Loucy (cell line): Measurements from ENCODE around the gene SPINT2.

Source experiments
- H2AFZ ChIP-seq: fragments of 200-600 bp; sonication (generic); 2 replicates; pipeline ENCODE4 v1.6.0; 2016; ENCODE audit warnings: antibody characterized with exemption, mild to moderate bottlenecking, low read length, moderate library complexity
- H3F3A ChIP-seq: fragments of 200-600 bp; 2 replicates; pipeline ENCODE4 v1.6.0; 2016; ENCODE audit warnings: antibody characterized with exemption, low read depth, mild to moderate bottlenecking
- H3K27me3 ChIP-seq: fragments of 200-600 bp; sonication (generic); 2 replicates; pipeline ENCODE4 v1.6.1; 2014; ENCODE audit warnings: low read length, mild to moderate bottlenecking; ENCODE audit not compliant: insufficient read depth, poor library complexity, severe bottlenecking
- H3K36me3 ChIP-seq: fragments of 200-600 bp; sonication (generic); 2 replicates; pipeline ENCODE4 v1.6.1; 2016; ENCODE audit warnings: low read length; ENCODE audit not compliant: insufficient read depth
- H3K4me1 ChIP-seq: fragments of 200-600 bp; sonication (generic); 2 replicates; pipeline ENCODE4 v1.5.1; 2014; ENCODE audit warnings: low read length, mild to moderate bottlenecking; ENCODE audit not compliant: insufficient read depth, poor library complexity, severe bottlenecking
- H3K4me2 ChIP-seq: fragments of 200-600 bp; sonication (generic); 2 replicates; pipeline ENCODE4 v1.6.0; 2014; ENCODE audit warnings: antibody characterized with exemption, low read length, low read depth, mild to moderate bottlenecking; ENCODE audit not compliant: poor library complexity, severe bottlenecking
- H3K4me3 ChIP-seq: fragments of 200-600 bp; sonication (generic); 2 replicates; pipeline ENCODE4 v1.5.1; 2014; ENCODE audit warnings: low read length, mild to moderate bottlenecking, mixed read lengths; ENCODE audit not compliant: poor library complexity, severe bottlenecking
- H3K79me2 ChIP-seq: fragments of 200-600 bp; sonication (generic); 2 replicates; pipeline ENCODE4 v1.6.1; 2014; ENCODE audit warnings: low read length; ENCODE audit not compliant: insufficient read depth
- H3K9ac ChIP-seq: fragments of 200-600 bp; sonication (generic); 2 replicates; pipeline ENCODE4 v1.6.0; 2014; ENCODE audit warnings: mild to moderate bottlenecking, low read depth, low read length, moderate library complexity; ENCODE audit not compliant: poor library complexity, severe bottlenecking
- H3K9me2 ChIP-seq: fragments of 200-600 bp; sonication (generic); replicated peaks from 2 replicates; pipeline ENCODE4 v1.6.1; 2016; ENCODE audit warnings: low read depth, low read length, mixed read lengths
- H3K9me3 ChIP-seq: fragments of 200-600 bp; sonication (generic); 2 replicates; pipeline ENCODE4 v1.6.1; 2014; ENCODE audit warnings: mild to moderate bottlenecking, antibody characterized with exemption, low read length, low read depth; ENCODE audit not compliant: insufficient read depth
- H4K20me1 ChIP-seq: fragments of 200-600 bp; sonication (generic); 2 replicates; pipeline ENCODE4 v1.6.0; 2014; ENCODE audit warnings: antibody characterized with exemption, low read length, mild to moderate bottlenecking; ENCODE audit not compliant: insufficient read depth, poor library complexity, severe bottlenecking
- CTCF ChIP-seq: fragments of 200-600 bp; sonication (generic); conservative IDR thresholded peaks from 2 replicates; pipeline ENCODE4 v1.5.1; 2014; ENCODE audit warnings: mild to moderate bottlenecking, antibody characterized with exemption, low read length
- EZH2phosphoT487 ChIP-seq: fragments of 200-600 bp; IDR thresholded peaks from 2 replicates; pipeline ENCODE4 v1.6.1; 2018; ENCODE audit warnings: antibody characterized with exemption, mild to moderate bottlenecking, moderate library complexity, borderline replicate concordance

Gene SPINT2

GRCh38 chr19:38306236-38306635, 41.9 kb downstream of the SPINT2 start:
- no peaks in the 10 kb centered on the region for H3K9me2 ChIP-seq
- no peaks in the 10 kb centered on the region for H3K27me3 ChIP-seq
- peaks cover 3% of the 10 kb centered on the region; the same call in 1 of the 2 replicates for H3K79me2 ChIP-seq
- TF ChIP-seq CTCF (no peak), EZH2phosphoT487 (no peak)
- no peak overlapping the region for H3K9ac ChIP-seq
- H4K20me1 ChIP-seq = peaks cover 3% of the 10 kb centered on the region
- H3K4me2 ChIP-seq = no peak overlapping the region
- no peak overlapping the region for H3K4me3 ChIP-seq
- H2AFZ ChIP-seq = no peak overlapping the region
- H3K36me3 ChIP-seq = peaks cover 25% of the 10 kb centered on the region; the same call in 1 of the 2 replicates
- no peaks in the 10 kb centered on the region for H3F3A ChIP-seq
- H3K4me1 ChIP-seq = peaks cover 5% of the 10 kb centered on the region
- H3K9me3 ChIP-seq = no peaks in the 10 kb centered on the region

DNA sequence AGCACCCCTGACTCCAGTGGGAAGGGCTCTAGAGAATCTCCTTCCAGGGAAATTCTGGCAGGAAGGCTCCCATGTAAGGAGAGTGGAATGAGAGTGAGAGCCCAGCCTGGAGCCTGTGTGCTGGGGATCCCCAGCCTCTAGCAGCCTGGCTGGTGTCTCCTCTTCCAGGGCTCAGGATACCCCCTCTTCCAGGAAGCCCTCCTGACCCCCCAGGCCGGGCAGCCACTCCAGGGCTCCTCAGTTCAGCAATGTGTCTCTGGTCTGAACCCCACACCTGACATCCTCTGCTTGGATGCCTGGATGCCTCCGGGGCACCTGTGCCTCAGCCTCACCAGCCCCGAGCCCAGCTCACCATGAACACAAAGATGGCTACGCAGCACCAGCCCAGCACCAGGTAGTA, 42.7 kb downstream of the SPINT2 start:
- Histone ChIP-seq H3K4me2 (no peak overlapping the region), H3K4me3 (no peak overlapping the region), H3K27me3 (no peaks in the 10 kb centered on the region), H3F3A (no peaks in the 10 kb centered on the region), H3K36me3 (peaks cover 25% of the 10 kb centered on the region; the same call in 1 of the 2 replicates), H3K9me2 (no peaks in the 10 kb centered on the region), H3K4me1 (peaks cover 5% of the 10 kb centered on the region), H3K9ac (no peak overlapping the region), H2AFZ (no peak overlapping the region), H3K9me3 (no peaks in the 10 kb centered on the region), H3K79me2 (peaks cover 10% of the 10 kb centered on the region; the same call in 1 of the 2 replicates), H4K20me1 (peaks cover 5% of the 10 kb centered on the region)
- TF ChIP-seq CTCF (no peak), EZH2phosphoT487 (no peak)

- Histone ChIP-seq H2AFZ (no peak overlapping the region), H3K4me2 (no peak overlapping the region), H3K36me3 (peaks cover 25% of the 10 kb centered on the region; the same call in 1 of the 2 replicates), H3K4me1 (peaks cover 5% of the 10 kb centered on the region), H3K79me2 (peaks cover 15% of the 10 kb centered on the region; the same call in 1 of the 2 replicates), H3K9me3 (no peaks in the 10 kb centered on the region), H3K4me3 (no peak overlapping the region), H3F3A (no peaks in the 10 kb centered on the region), H4K20me1 (peaks cover 5% of the 10 kb centered on the region), H3K9ac (no peak overlapping the region), H3K9me2 (no peaks in the 10 kb centered on the region), H3K27me3 (no peaks in the 10 kb centered on the region)
- TF ChIP-seq EZH2phosphoT487 (no peak), CTCF (no peak)
Observed at GRCh38 chr19:38307597-38307996, 43.2 kb downstream of the SPINT2 start.
